WI38 (cell line): ENCODE data around the gene PZP.
"Not testable (repeated sequence)": the region's sequence is repeated elsewhere in the genome, so short reads cannot be mapped to it uniquely, and the experiment has no call there.

ENCODE experiments used
- H3K4me3 ChIP-seq: 2 replicates; pipeline ENCODE4 v1.5.1; 2011; ENCODE audit warnings: low read depth, mild to moderate bottlenecking, control low read depth, low read length
- TF ChIP-seq, protein P1 (sequence below): IDR thresholded peaks from 2 replicates; pipeline ENCODE4 v1.5.1; 2012; ENCODE audit warnings: low read depth, mild to moderate bottlenecking, control low read depth, low read length

PZP gene

DNA sequence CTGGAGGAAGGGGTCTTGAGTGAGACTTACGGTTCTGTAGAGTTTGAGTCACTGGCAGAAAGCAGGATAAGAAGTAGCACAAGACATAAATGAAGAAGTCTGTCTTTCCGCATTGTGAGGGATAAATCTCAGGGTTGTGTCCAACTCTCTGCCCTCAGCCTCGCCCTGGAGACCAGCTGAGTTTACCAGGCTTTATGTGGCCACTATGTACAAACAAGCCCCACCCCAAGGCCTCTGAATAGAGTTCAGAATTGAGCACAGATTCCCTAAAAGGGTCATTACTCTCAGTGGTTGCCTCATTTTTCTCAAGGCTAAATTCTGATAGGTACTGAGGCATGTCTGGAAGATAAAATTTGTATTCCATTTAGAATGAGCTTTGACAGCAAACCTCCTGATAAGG lies at the start of gene PZP:
Gene PZP, minus strand, starts transcription at position 167 of the 400 bp plus-strand sequence. Its CDS starts 54 bp downstream, at position 113.
- H3K4me3 ChIP-seq, result no peak within 1 kb of the TSS
- TF ChIP-seq, protein P1, sequence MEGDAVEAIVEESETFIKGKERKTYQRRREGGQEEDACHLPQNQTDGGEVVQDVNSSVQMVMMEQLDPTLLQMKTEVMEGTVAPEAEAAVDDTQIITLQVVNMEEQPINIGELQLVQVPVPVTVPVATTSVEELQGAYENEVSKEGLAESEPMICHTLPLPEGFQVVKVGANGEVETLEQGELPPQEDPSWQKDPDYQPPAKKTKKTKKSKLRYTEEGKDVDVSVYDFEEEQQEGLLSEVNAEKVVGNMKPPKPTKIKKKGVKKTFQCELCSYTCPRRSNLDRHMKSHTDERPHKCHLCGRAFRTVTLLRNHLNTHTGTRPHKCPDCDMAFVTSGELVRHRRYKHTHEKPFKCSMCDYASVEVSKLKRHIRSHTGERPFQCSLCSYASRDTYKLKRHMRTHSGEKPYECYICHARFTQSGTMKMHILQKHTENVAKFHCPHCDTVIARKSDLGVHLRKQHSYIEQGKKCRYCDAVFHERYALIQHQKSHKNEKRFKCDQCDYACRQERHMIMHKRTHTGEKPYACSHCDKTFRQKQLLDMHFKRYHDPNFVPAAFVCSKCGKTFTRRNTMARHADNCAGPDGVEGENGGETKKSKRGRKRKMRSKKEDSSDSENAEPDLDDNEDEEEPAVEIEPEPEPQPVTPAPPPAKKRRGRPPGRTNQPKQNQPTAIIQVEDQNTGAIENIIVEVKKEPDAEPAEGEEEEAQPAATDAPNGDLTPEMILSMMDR, result no peak

DNA sequence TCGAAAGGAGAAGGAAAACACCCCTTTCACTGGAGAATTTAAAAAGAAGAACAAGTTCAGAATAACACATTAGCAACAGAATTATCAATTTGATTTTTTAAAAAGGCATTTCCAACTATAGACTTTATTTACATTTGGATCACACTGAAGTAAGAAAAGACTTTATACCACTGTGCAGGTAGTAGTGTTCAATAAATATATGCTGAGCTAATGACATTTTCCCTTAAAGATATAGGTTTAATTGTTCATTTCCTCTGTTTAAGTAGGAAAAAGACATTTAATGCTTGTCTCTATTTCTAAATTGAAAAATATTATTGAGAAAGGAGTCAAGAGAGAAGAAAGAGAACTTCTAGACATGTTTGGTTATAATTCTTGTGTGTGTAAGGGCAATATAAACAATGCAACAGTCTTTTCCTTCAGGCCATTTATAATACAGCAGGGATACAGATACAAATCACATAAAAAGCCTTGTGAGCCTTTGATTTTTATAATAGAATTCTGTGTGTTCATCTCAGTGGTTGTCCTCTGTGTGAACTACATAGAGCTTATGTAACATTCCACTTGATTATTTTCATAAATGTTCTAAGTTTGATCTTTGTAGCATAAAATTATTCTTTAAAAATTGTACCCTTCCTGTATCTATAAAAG lies 48.7 kb upstream of the PZP start:
- TF ChIP-seq, protein P1, result no peak
- no peak overlapping the region for H3K4me3 ChIP-seq

DNA sequence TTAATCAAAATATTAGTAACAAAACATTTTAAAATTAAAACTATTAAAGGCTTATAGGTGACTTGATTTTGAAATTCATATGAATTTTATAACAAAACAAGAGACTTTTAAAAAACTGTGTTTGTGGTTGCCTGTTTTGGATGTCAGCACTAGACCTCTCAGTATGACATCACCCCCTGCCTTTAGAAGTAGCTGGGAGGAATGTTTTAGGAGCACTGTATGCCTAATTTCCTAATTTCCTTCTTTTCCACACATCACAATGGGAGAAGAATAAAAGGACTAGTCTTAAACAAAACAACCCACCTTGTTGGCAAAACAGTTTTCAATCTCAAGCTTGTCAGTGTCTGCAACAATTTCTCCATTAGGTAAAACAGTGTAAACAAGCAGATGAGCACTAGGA lies 48.1 kb upstream of the PZP start:
- no peak overlapping the region for H3K4me3 ChIP-seq

DNA sequence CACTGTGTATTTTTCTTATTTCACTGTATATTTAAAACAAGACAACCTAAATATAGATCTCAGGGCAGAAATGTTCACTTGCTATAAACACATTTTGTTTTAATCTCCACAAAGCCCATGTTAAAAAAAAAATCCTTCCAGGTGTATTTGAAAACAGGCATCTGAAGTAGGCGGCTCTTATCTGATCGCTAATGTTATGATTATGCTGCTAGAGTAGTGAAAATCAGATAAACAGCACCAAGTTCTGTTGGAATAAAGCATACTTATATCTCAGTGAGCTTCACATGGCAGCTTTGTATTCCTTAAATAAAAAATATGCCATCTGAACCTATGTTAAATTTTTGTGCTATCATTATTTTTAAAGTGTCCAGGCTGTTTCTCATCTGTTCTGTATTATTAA lies 47.6 kb upstream of the PZP start:
- TF ChIP-seq, protein P1, result no peak
- H3K4me3 ChIP-seq, result no peak overlapping the region

More for the DNA sequence above, 48.1 kb upstream of the PZP start:
- TF ChIP-seq, protein P1, result no peak

DNA sequence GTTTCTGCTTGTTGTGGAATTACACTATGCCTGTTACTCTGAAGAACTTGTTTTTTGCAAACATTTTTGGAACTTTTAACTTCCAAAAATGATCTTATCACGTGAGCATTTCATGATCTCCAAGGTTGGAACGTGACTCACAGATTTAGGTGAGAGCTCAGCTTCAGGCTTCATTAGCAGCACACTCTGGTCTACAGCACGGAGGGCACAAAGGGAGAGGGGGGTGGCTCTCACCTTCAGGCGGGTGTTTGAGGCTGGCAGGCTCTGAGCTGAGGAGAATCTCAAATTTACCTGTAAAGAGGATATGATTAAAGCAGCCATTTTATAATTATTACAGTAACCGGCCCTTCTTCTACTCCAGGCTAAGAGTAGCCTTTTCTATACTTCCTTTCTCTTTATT lies 45.3 kb upstream of the PZP start:
- TF ChIP-seq, protein P1, result no peak
- H3K4me3 ChIP-seq, result no peak overlapping the region

DNA sequence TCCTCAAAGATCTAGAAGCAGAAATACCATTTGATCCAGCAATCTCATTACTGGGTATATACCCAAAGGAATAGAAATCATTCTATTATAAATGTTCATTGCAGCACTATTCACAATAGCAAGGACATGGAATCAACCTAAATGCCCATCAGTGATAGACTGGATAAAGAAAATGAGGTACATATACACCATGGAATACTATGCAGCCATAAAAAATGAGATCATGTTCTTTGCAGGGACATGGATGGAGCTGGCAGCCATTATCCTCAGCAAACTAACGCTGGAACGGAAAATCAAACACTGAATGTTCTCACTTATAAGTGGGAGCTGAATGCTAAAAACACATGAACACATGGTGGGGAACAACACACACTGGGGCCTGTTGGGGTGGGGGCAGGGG lies 44.6 kb upstream of the PZP start:
- not testable (repeated sequence) for H3K4me3 ChIP-seq

DNA sequence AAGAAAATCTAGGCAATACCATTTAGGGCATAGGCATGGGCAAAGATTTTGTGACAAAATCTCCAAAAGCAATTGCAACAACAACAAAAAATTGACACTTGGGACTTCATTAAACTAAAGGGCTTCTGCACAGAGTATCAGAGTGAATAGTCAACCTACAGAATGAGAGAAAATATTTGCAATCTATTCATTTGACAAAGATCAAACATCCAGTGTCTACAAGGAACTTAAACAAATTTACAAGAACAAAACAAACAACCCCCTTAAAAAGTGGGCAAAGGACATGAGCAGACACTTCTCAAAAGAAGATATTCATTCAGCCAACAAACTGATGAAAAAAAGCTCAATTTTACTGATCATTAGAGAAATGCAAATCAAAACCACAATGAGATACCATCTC lies 44.1 kb upstream of the PZP start:
- TF ChIP-seq, protein P1, result no peak
- no peak overlapping the region for H3K4me3 ChIP-seq

DNA sequence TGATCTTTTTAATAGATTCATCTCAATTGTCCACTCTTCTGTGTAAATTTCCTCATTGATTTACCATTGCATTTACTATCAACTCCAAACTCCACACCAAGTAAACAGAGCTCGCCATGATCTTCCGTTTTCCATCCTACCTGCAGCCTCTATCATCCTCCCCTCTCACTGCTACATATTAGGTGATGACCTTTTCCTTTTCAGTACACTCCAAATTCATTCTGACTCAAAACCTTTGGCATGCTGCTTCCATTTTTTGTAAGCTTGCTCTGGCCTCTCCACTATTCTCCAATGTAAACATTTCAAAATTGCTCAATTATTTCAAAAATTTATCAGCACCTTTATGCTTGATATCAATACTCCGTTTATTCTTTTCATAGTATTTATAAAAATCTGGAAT lies 40.2 kb upstream of the PZP start:
- no peak overlapping the region for H3K4me3 ChIP-seq
- TF ChIP-seq, protein P1, result no peak
